ENCODE results near the gene GNL1. TPM values are rescaled to one million over a fixed set of nuclear protein-coding genes. Genes with fewer than 3 reads are reported as not detected.

Gene GNL1
- total and polyA plus RNA-seq, 9 of the 15 experiments (the other 6 are each of a cell fraction or from before 2014, with no cell fraction given) = 0.73 to 112 (median 58.0) TPM

GRCh38 chr6:30598912-30599624 lies 42.8 kb upstream of the GNL1 start (continued):
- TF ChIP-seq, protein P1, sequence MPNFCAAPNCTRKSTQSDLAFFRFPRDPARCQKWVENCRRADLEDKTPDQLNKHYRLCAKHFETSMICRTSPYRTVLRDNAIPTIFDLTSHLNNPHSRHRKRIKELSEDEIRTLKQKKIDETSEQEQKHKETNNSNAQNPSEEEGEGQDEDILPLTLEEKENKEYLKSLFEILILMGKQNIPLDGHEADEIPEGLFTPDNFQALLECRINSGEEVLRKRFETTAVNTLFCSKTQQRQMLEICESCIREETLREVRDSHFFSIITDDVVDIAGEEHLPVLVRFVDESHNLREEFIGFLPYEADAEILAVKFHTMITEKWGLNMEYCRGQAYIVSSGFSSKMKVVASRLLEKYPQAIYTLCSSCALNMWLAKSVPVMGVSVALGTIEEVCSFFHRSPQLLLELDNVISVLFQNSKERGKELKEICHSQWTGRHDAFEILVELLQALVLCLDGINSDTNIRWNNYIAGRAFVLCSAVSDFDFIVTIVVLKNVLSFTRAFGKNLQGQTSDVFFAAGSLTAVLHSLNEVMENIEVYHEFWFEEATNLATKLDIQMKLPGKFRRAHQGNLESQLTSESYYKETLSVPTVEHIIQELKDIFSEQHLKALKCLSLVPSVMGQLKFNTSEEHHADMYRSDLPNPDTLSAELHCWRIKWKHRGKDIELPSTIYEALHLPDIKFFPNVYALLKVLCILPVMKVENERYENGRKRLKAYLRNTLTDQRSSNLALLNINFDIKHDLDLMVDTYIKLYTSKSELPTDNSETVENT (CRISPR knock-in tag; IDR thresholded peaks at IDR 0.05) = no peak
- TF ChIP-seq, protein P2, sequence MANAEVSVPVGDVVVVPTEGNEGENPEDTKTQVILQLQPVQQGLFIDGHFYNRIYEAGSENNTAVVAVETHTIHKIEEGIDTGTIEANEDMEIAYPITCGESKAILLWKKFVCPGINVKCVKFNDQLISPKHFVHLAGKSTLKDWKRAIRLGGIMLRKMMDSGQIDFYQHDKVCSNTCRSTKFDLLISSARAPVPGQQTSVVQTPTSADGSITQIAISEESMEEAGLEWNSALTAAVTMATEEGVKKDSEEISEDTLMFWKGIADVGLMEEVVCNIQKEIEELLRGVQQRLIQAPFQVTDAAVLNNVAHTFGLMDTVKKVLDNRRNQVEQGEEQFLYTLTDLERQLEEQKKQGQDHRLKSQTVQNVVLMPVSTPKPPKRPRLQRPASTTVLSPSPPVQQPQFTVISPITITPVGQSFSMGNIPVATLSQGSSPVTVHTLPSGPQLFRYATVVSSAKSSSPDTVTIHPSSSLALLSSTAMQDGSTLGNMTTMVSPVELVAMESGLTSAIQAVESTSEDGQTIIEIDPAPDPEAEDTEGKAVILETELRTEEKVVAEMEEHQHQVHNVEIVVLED (CRISPR knock-in tag; IDR thresholded peaks at IDR 0.05) = no peak
- TF ChIP-seq LCOR (CRISPR knock-in tag; IDR thresholded peaks at IDR 0.05) = no peak
- TF ChIP-seq POLR2A (conservative IDR thresholded peaks at IDR 0.05) = peak; percentile 56
- TF ChIP-seq ILF3 (IDR thresholded peaks at IDR 0.05; ENCODE audit: borderline replicate concordance) = no peak
- TF ChIP-seq ZNF77 (CRISPR knock-in tag; IDR thresholded peaks at IDR 0.05) = no peak
- no peak for TF ChIP-seq LARP7 (IDR thresholded peaks at IDR 0.05)
- no peak for TF ChIP-seq TCFL5 (CRISPR knock-in tag; conservative IDR thresholded peaks at IDR 0.05)
- TF ChIP-seq POLR2AphosphoS2 (IDR thresholded peaks at IDR 0.05; ENCODE audit: low read length) = peak; percentile 67; the same call in 1 of the 2 replicates
- TF ChIP-seq POLR2B (IDR thresholded peaks at IDR 0.05; ENCODE audit: low read depth, partially characterized antibody) = peak; percentile 53
- no peak for TF ChIP-seq BDP1 (IDR thresholded peaks at IDR 0.05; ENCODE audit: insufficient read depth, insufficient read length)

Measured in K562 (cell line).